ENCODE measurements around the gene DNAJC18. TPM values are rescaled to one million over a fixed set of nuclear protein-coding genes. Genes with fewer than 3 reads are reported as not detected.

Gene DNAJC18
- total RNA-seq, 4 donors from 2014 or later: 7.9 to 21.0 (median 12.7) TPM

- Histone ChIP-seq H3K9me3 (no peaks in the 10 kb centered on the region), H3K4me1 (peaks cover 4 to 6% of the 10 kb centered on the region in 2 donors), H3K27ac (peak overlapping the region in 2 of 3 donors; percentile 92 to 96), H3K4me3 (replicated peaks in 1 of 3) (peak overlapping the region in 1 of 3 donors; percentile 60), H3K36me3 (no peaks in the 10 kb centered on the region), H3K27me3 (no peaks in the 10 kb centered on the region)
- no peak for DNase-seq
- WGBS, 2 donors: 27 to 43% methylated on average over 8 of the region's 8 CpGs
- intact Hi-C loops (cut with DNase I): no loop called here
- no peak for TF ChIP-seq POLR2A (IDR thresholded peaks at IDR 0.05)
- TF ChIP-seq CTCF (IDR thresholded peaks at IDR 0.05): no peak
Observed at GRCh38 chr5:139438707-139439012, 665 bp downstream of the DNAJC18 start.

DNA sequence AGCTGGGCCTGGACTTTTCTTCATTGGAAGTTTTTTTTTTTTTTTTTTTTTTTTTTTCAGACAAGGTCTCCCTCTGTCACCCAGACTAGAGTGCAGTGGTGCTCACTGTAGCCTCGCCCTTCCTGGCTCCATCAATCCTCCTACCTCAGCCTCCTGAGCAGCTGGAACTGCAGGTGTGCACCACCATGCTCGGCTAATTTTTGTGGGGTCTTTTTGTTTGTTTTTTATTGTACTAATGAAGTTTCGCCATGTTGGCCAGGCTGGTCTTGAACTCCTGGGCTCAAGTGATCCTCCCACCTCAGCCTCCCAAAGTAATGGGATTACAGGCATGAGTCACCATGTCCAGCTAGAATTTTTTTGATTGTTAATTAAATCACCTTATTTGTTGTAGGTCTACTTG, 3.6 kb downstream of the DNAJC18 start:
- no peak overlapping the region for H3K27ac ChIP-seq
- intact Hi-C loops (cut with DNase I): no loop called here
- no peaks in the 10 kb centered on the region for H3K9me3 ChIP-seq
- 100% methylated on average over 3 of the region's 3 CpGs for WGBS, 2 donors
- DNase-seq: no peak
- no peak overlapping the region for H3K4me3 ChIP-seq (replicated peaks in 1 of 3)
- H3K4me1 ChIP-seq: peaks cover 4 to 6% of the 10 kb centered on the region in 2 donors
- H3K27me3 ChIP-seq: no peaks in the 10 kb centered on the region
- TF ChIP-seq CTCF (IDR thresholded peaks at IDR 0.05) (no peak), POLR2A (IDR thresholded peaks at IDR 0.05) (no peak)
- no peaks in the 10 kb centered on the region for H3K36me3 ChIP-seq

- Histone ChIP-seq H3K27ac (no peak overlapping the region), H3K4me1 (no peaks in the 10 kb centered on the region), H3K27me3 (no peaks in the 10 kb centered on the region), H3K4me3 (replicated peaks in 1 of 3) (no peak overlapping the region), H3K36me3 (peaks cover 0 to 5% of the 10 kb centered on the region in 2 donors), H3K9me3 (no peaks in the 10 kb centered on the region)
- intact Hi-C loops (cut with DNase I): no loop called here
- WGBS, 2 donors: 92 to 96% methylated on average over 1 of the region's 1 CpG
- no peak for DNase-seq
- no peak for TF ChIP-seq POLR2A (IDR thresholded peaks at IDR 0.05)
- TF ChIP-seq CTCF (IDR thresholded peaks at IDR 0.05): no peak
Observed at GRCh38 chr5:139431706-139432105, 7.6 kb downstream of the DNAJC18 start.

DNA sequence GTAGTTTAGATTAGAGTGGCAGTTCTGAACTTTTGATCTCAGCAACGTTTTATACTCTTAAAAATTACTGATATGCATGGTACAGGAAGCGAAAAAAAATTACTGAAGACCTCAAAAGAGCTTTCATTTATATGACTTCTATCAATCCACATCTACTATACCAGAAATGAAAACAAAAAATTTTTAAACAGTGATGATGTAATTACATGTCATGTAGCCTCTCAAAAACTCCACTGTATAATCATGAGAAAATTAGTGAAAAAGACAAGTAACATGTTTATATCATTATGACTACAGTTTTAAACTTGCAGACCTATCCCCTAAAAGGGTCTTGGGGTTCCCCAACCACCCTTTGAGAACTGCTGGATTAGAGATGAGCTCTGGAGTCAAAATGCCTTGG, 9.3 kb downstream of the DNAJC18 start:
- Histone ChIP-seq H3K27ac (no peak overlapping the region), H3K9me3 (no peaks in the 10 kb centered on the region), H3K27me3 (no peaks in the 10 kb centered on the region), H3K36me3 (peaks cover 0 to 11% of the 10 kb centered on the region in 2 donors), H3K4me3 (replicated peaks in 1 of 3) (no peak overlapping the region), H3K4me1 (no peaks in the 10 kb centered on the region)
- 86 to 92% methylated on average over 2 of the region's 2 CpGs for WGBS, 2 donors
- intact Hi-C loops (cut with DNase I): no loop called here
- TF ChIP-seq CTCF (IDR thresholded peaks at IDR 0.05): no peak
- no peak for TF ChIP-seq POLR2A (IDR thresholded peaks at IDR 0.05)
- DNase-seq: no peak

GRCh38 chr5:139426203-139426885, 13.0 kb downstream of the DNAJC18 start:
- DNase-seq: no peak
- intact Hi-C loops (cut with DNase I): loop anchor here (10.0 kb wide), 1 partner anchor 338 kb away; no protein-coding TSS in a partner anchor
- Histone ChIP-seq H3K4me1 (no peaks in the 10 kb centered on the region), H3K4me3 (replicated peaks in 1 of 3) (no peak overlapping the region), H3K9me3 (no peaks in the 10 kb centered on the region), H3K27me3 (no peaks in the 10 kb centered on the region), H3K27ac (no peak overlapping the region), H3K36me3 (peaks cover 0 to 14% of the 10 kb centered on the region in 2 donors)
- WGBS, 2 donors: 81 to 82% methylated on average over 8 of the region's 8 CpGs
- TF ChIP-seq CTCF (IDR thresholded peaks at IDR 0.05) (no peak), POLR2A (IDR thresholded peaks at IDR 0.05) (no peak)
